AG04450 (cell line): Measurements from ENCODE around the gene CSH1. TPM values are rescaled to one million over a fixed set of nuclear protein-coding genes. Genes with fewer than 3 reads are reported as not detected.
"Not testable (repeated sequence)": the region's sequence is repeated elsewhere in the genome, so short reads cannot be mapped to it uniquely, and the experiment has no call there.

Experiments
- CTCF ChIA-PET: fragments of 300-600, 350-600 bp; formaldehyde crosslinking; extraction: SDS; loops from one replicate; lab custom pipeline; 2022; ENCODE audit warnings: antibody characterized with exemption, inconsistent platforms; lab: Charles Lee
- POLR2A ChIA-PET: fragments of 350-600 bp; formaldehyde crosslinking; extraction: SDS; loops from one replicate; lab custom pipeline; 2021; ENCODE audit warnings: antibody characterized with exemption, inconsistent platforms; lab: Yijun Ruan, JAX
- DNase-seq: peaks from one replicate; pipeline ENCODE4 v3.0.0-alpha.2; 2011; ENCODE audit warnings: low read depth, low spot score
- H3K27ac ChIP-seq: one replicate; pipeline ENCODE4 v1.5.1; 2012; ENCODE audit warnings: low read depth, low read length, control low read depth
- H3K27me3 ChIP-seq: one replicate; pipeline ENCODE4 v1.6.0; 2012; ENCODE audit warnings: low read length; ENCODE audit not compliant: control insufficient read depth, insufficient read depth
- H3K4me3 ChIP-seq: 2 replicates; pipeline ENCODE4 v1.5.1; 2011; ENCODE audit warnings: mild to moderate bottlenecking, low read depth, low read length, control low read depth
- H3K9me3 ChIP-seq: 2 replicates; pipeline ENCODE4 v1.5.1; 2012; ENCODE audit warnings: low read length; ENCODE audit not compliant: control insufficient read depth, insufficient read depth
- CTCF ChIP-seq: IDR thresholded peaks from 2 replicates; pipeline ENCODE4 v1.5.1; 2011; ENCODE audit warnings: low read depth, low read length, control low read depth, inconsistent platforms
- polyA plus RNA-seq: library from polyadenylated mRNA; depleted of rRNA; stranded (reverse); fragments of >200 nt; gene quantifications from 2 replicates; pipeline ENCODE4 v1.2.3, GENCODE V29; 2011

CSH1 gene
- polyA plus RNA-seq, 1 experiment: not detected

GRCh38 chr17:63869491-63870291 is 26.7 kb downstream of the CSH1 start:
- H3K27me3 ChIP-seq, H3K9me3 ChIP-seq, DNase-seq, H3K4me3 ChIP-seq, POLR2A ChIA-PET, H3K27ac ChIP-seq: not testable (repeated sequence)
- CTCF ChIA-PET: interaction anchor here (1.4 kb wide), 1 partner anchor 12 kb away, joined by 6 read pairs; the partner anchor contains the start of gene GH2
- peak; percentile 27 for TF ChIP-seq CTCF

GRCh38 chr17:63866625-63867024 is 29.7 kb downstream of the CSH1 start:
- H3K27me3 ChIP-seq, H3K27ac ChIP-seq, H3K9me3 ChIP-seq, H3K4me3 ChIP-seq, POLR2A ChIA-PET, DNase-seq: not testable (repeated sequence)
- TF ChIP-seq CTCF: peak; percentile 16; the same call in 1 of the 2 replicates
- CTCF ChIA-PET: interaction anchor here (0.6 to 1.8 kb wide), 9 partner anchors 9 to 230 kb away, joined by 3 to 14 read pairs (median 5); partner anchors contain the start of genes CSHL1 and GH2

- ChIA-PET CTCF (interaction anchor here (0.5 to 1.8 kb wide), 3 partner anchors 11 to 171 kb away, joined by 3 to 6 read pairs (median 4); no protein-coding TSS in a partner anchor), POLR2A (no interaction called here)
- peaks cover 13% of the 10 kb centered on the region for H3K27me3 ChIP-seq
- no peak overlapping the region for H3K27ac ChIP-seq
- H3K9me3 ChIP-seq: no peaks in the 10 kb centered on the region
- no peak for TF ChIP-seq CTCF
- DNase-seq: no peak
- no peak overlapping the region for H3K4me3 ChIP-seq
These were observed 37.1 kb downstream of the CSH1 start for GRCh38 chr17:63859257-63859656.

- H3K4me3 ChIP-seq, POLR2A ChIA-PET, H3K27ac ChIP-seq, DNase-seq, H3K9me3 ChIP-seq: not testable (repeated sequence)
- CTCF ChIA-PET: interaction anchor here (0.5 to 2.8 kb wide), 4 partner anchors 9 to 621 kb away, joined by 3 to 14 read pairs (median 6); no protein-coding TSS in a partner anchor
- peaks cover 23% of the 10 kb centered on the region for H3K27me3 ChIP-seq
These were observed 39.9 kb downstream of the CSH1 start for GRCh38 chr17:63856425-63856824.

- Histone ChIP-seq H3K27me3 (peaks cover 22% of the 10 kb centered on the region), H3K27ac (no peak overlapping the region), H3K9me3 (no peaks in the 10 kb centered on the region), H3K4me3 (no peak overlapping the region)
- POLR2A ChIA-PET: no interaction called here
- TF ChIP-seq CTCF: no peak
- CTCF ChIA-PET: interaction anchor here (2.8 kb wide), 1 partner anchor 11 kb away, joined by 14 read pairs; no protein-coding TSS in a partner anchor
- DNase-seq: no peak
These were observed 41.2 kb downstream of the CSH1 start for GRCh38 chr17:63855185-63855584.
